HepG2 (cell line): ENCODE data around the gene EPC1. TPM values are rescaled to one million over a fixed set of nuclear protein-coding genes. Genes with fewer than 3 reads are reported as not detected.

Experiments used
- CBX1 ChIP-seq: IDR thresholded peaks from one replicate; pipeline ENCODE4 v1.6.1; 2016; ENCODE audit warnings: antibody characterized with exemption, low read depth
- ELF1 ChIP-seq: sonication (generic); formaldehyde crosslinking; IDR thresholded peaks from 2 replicates; pipeline ENCODE4 v1.4.0; 2020; ENCODE audit warnings: missing genetic modification reagents
- ETV5 ChIP-seq: IDR thresholded peaks from 2 replicates; pipeline ENCODE4 v1.6.1; 2018; ENCODE audit warnings: missing biosample characterization, missing genetic modification reagents, inconsistent platforms, borderline replicate concordance
- FOXK2 ChIP-seq: fragments of 450-650 bp; IDR thresholded peaks from 2 replicates; pipeline ENCODE4 v1.6.1; 2016
- MAFF ChIP-seq: IDR thresholded peaks from 2 replicates; pipeline ENCODE4 v1.6.1; 2011; ENCODE audit warnings: low read depth, low read length, improper control_type of control experiment
- MAFK ChIP-seq, 2 experiments: IDR thresholded peaks in 1 of 2; conservative IDR thresholded peaks in 1 of 2; 2 replicates each; pipeline ENCODE4 v1.6.1; 2011; ENCODE audit warnings: improper control_type of control experiment in 2 of 2, low read length in 2 of 2
- MIXL1 ChIP-seq: IDR thresholded peaks from 2 replicates; pipeline ENCODE4 v1.6.1; 2016
- MTA3 ChIP-seq: sonication (generic); formaldehyde crosslinking; IDR thresholded peaks from 2 replicates; pipeline ENCODE4 v1.4.0; 2020; ENCODE audit warnings: missing genetic modification reagents
- NCOR1 ChIP-seq: fragments of 200-600 bp; sonication (generic); IDR thresholded peaks from 2 replicates; pipeline ENCODE4 v1.7.0; 2017; ENCODE audit warnings: antibody characterized with exemption, low read length, borderline replicate concordance
- RAD21 ChIP-seq: fragments of 450-650 bp; formaldehyde crosslinking; IDR thresholded peaks from 2 replicates; pipeline ENCODE4 v1.5.0; 2020; ENCODE audit warnings: mild to moderate bottlenecking
- SAP130 ChIP-seq: IDR thresholded peaks from 2 replicates; pipeline ENCODE4 v1.6.1; 2016; ENCODE audit warnings: low read depth
- SNAPC2 ChIP-seq: sonication (generic); formaldehyde crosslinking; IDR thresholded peaks from 2 replicates; pipeline ENCODE4 v1.8.1; 2022; ENCODE audit warnings: mild to moderate bottlenecking, missing genetic modification reagents
- YY1 ChIP-seq: IDR thresholded peaks from 2 replicates; pipeline ENCODE4 v1.6.1; 2011; ENCODE audit warnings: low read length, low read depth, moderate library complexity, mild to moderate bottlenecking; ENCODE audit not compliant: insufficient read depth, insufficient replicate concordance
- ZEB1 ChIP-seq: IDR thresholded peaks from 2 replicates; pipeline ENCODE4 v1.6.1; 2012; ENCODE audit warnings: mild to moderate bottlenecking, low read depth, inconsistent platforms; ENCODE audit not compliant: insufficient replicate concordance
- ZNF343 ChIP-seq: sonication (generic); formaldehyde crosslinking; IDR thresholded peaks from 2 replicates; pipeline ENCODE4 v1.4.0; 2020; ENCODE audit warnings: mild to moderate bottlenecking, missing genetic modification reagents
- ZNF703 ChIP-seq: sonication (generic); formaldehyde crosslinking; IDR thresholded peaks from 2 replicates; pipeline ENCODE4 v1.5.1; 2020; ENCODE audit warnings: missing genetic modification reagents, mild to moderate bottlenecking, moderate library complexity, borderline replicate concordance
- ZNF850 ChIP-seq: sonication (generic); formaldehyde crosslinking; conservative IDR thresholded peaks from 2 replicates; pipeline ENCODE4 v1.9.0; 2021; ENCODE audit warnings: mild to moderate bottlenecking, missing genetic modification reagents
- polyA plus RNA-seq, 8 experiments: library from polyadenylated mRNA; depleted of rRNA in 3 of 8; stranded (reverse) in 7 of 8; unstranded in 1 of 8; fragments of >200 nt; fragmentation: Illumina TruSeq in 4 of 8; extraction: Trizol in 4 of 8; gene quantifications; 2 replicates each; pipeline versions ENCODE4 v1.2.1 to v1.2.3, GENCODE V29; 2011 to 2016; ENCODE audit warnings: low read depth in 4 of 8, missing spikeins in 1 of 8, mixed read lengths in 1 of 8; ENCODE audit not compliant: insufficient read depth in 1 of 8
- total RNA-seq, 5 experiments: library from RNA; depleted of rRNA; stranded (reverse); fragments of >200 nt; fragmentation: Illumina TruSeq; extraction: Trizol; gene quantifications; 2 replicates each; pipeline ENCODE4 v1.2.3, GENCODE V29; 2016; ENCODE audit warnings: low read depth in 1 of 5
- TF ChIP-seq, protein P1 (sequence below), 2 experiments: fragments of 450-650 bp in 1 of 2; sonication (generic) in 1 of 2; formaldehyde crosslinking in 1 of 2; IDR thresholded peaks; 2 replicates each; pipeline versions ENCODE4 v1.6.1 to v1.8.0; 2016 to 2022; ENCODE audit warnings: antibody characterized with exemption in 1 of 2, mild to moderate bottlenecking in 1 of 2, missing genetic modification reagents in 1 of 2
- TF ChIP-seq, protein P2 (sequence below): sonication (generic); formaldehyde crosslinking; IDR thresholded peaks from 2 replicates; pipeline ENCODE4 v1.8.1; 2023; ENCODE audit warnings: mild to moderate bottlenecking, missing genetic modification reagents, borderline replicate concordance
- TF ChIP-seq, protein P3 (sequence below): sonication (generic); formaldehyde crosslinking; IDR thresholded peaks from 2 replicates; pipeline ENCODE4 v1.4.0; 2020; ENCODE audit warnings: missing genetic modification reagents

The EPC1 gene
- total and polyA plus RNA-seq, 2 of the 13 experiments (the other 11 are each of a cell fraction or from before 2014, with no cell fraction given): 28.7 to 44.2 TPM

DNA sequence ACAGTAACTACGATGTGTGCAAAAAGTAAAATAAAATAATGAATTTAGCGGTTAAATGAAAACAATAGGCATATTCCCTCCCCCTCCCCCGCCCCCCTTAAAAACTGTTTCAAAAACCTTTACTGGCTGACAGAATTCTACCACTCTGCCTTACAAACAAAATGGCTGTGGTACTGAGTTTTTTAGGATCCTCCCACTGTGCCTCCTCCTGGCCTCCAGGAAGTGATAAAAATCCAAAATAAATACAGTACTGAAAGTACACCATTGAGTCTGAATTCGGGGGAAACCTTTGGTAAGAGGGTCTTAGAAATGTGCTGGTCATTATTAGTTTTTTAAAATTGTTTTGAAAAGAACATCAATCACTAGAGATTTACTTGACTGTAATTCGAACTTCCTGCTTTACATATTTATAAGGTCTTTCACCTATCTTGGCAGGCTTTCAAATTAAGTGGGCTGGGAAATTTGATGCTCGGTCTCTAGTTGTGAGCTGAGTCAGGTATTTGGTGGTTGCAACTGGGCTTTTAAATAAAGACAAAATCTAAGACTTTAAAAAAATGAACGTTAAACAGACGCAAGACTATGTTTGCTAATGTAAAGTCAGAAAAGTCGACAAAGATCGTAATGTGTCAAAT is 32.5 kb upstream of the EPC1 start (continued):
- TF ChIP-seq, protein P1, sequence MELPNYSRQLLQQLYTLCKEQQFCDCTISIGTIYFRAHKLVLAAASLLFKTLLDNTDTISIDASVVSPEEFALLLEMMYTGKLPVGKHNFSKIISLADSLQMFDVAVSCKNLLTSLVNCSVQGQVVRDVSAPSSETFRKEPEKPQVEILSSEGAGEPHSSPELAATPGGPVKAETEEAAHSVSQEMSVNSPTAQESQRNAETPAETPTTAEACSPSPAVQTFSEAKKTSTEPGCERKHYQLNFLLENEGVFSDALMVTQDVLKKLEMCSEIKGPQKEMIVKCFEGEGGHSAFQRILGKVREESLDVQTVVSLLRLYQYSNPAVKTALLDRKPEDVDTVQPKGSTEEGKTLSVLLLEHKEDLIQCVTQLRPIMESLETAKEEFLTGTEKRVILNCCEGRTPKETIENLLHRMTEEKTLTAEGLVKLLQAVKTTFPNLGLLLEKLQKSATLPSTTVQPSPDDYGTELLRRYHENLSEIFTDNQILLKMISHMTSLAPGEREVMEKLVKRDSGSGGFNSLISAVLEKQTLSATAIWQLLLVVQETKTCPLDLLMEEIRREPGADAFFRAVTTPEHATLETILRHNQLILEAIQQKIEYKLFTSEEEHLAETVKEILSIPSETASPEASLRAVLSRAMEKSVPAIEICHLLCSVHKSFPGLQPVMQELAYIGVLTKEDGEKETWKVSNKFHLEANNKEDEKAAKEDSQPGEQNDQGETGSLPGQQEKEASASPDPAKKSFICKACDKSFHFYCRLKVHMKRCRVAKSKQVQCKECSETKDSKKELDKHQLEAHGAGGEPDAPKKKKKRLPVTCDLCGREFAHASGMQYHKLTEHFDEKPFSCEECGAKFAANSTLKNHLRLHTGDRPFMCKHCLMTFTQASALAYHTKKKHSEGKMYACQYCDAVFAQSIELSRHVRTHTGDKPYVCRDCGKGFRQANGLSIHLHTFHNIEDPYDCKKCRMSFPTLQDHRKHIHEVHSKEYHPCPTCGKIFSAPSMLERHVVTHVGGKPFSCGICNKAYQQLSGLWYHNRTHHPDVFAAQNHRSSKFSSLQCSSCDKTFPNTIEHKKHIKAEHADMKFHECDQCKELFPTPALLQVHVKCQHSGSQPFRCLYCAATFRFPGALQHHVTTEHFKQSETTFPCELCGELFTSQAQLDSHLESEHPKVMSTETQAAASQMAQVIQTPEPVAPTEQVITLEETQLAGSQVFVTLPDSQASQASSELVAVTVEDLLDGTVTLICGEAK (IDR thresholded peaks at IDR 0.05): no peak
- TF ChIP-seq, protein P1 (CRISPR knock-in tag; IDR thresholded peaks at IDR 0.05): peak; percentile 81; the same call in 1 of the 2 replicates
- TF ChIP-seq YY1 (peak; percentile 72), ZEB1 (no peak), ZNF343 (CRISPR knock-in tag) (no peak), ETV5 (CRISPR knock-in tag) (peak; percentile 25; the same call in 1 of the 2 replicates), ZNF703 (CRISPR knock-in tag) (no peak), MAFK (conservative IDR thresholded peaks at IDR 0.05 in 1 of 2, IDR thresholded peaks at IDR 0.05 in 1 of 2; ENCODE audit: low read length in 2 of 2) (peak in 1 of 2 experiments; percentile 39; a peak in 1 of 4 replicates), CBX1 (no peak), MTA3 (CRISPR knock-in tag) (no peak), SAP130 (CRISPR knock-in tag) (0 out of 2 replicates have a peak, but pooled peaks have one; percentile 39), MIXL1 (no peak), MAFF (0 out of 2 replicates have a peak, but pooled peaks have one; percentile 21), ELF1 (CRISPR knock-in tag) (peak; percentile 62; the same call in 1 of the 2 replicates), ZNF850 (no peak), SNAPC2 (peak; percentile 72; the same call in 1 of the 2 replicates), RAD21 (CRISPR knock-in tag) (no peak), FOXK2 (no peak), NCOR1 (peak; percentile 19; the same call in 1 of the 2 replicates)
- TF ChIP-seq, protein P2, sequence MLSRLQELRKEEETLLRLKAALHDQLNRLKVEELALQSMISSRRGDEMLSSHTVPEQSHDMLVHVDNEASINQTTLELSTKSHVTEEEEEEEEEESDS (CRISPR knock-in tag): 0 out of 2 replicates have a peak, but pooled peaks have one; percentile 57
- TF ChIP-seq, protein P3, sequence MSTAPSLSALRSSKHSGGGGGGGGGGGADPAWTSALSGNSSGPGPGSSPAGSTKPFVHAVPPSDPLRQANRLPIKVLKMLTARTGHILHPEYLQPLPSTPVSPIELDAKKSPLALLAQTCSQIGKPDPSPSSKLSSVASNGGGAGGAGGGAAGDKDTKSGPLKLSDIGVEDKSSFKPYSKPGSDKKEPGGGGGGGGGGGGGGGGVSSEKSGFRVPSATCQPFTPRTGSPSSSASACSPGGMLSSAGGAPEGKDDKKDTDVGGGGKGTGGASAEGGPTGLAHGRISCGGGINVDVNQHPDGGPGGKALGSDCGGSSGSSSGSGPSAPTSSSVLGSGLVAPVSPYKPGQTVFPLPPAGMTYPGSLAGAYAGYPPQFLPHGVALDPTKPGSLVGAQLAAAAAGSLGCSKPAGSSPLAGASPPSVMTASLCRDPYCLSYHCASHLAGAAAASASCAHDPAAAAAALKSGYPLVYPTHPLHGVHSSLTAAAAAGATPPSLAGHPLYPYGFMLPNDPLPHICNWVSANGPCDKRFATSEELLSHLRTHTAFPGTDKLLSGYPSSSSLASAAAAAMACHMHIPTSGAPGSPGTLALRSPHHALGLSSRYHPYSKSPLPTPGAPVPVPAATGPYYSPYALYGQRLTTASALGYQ (CRISPR knock-in tag): no peak
